Stimulated activated CD4-positive, alpha-beta T cell treated with anti-CD3 and anti-CD28 coated beads, Interleukin-12 subunit alpha, Interleukin-12 subunit beta, amount 100 ng/mL, for 48 hours (primary cell): Measurements from ENCODE around the gene SORCS2.

ENCODE experiments used
- DNase-seq, 3 donors: peaks; one replicate each; pipeline ENCODE4 v3.0.0-alpha.2; 2020; ENCODE audit warnings: low read depth in 2 of 3, low spot score in 1 of 3

The SORCS2 gene

DNA sequence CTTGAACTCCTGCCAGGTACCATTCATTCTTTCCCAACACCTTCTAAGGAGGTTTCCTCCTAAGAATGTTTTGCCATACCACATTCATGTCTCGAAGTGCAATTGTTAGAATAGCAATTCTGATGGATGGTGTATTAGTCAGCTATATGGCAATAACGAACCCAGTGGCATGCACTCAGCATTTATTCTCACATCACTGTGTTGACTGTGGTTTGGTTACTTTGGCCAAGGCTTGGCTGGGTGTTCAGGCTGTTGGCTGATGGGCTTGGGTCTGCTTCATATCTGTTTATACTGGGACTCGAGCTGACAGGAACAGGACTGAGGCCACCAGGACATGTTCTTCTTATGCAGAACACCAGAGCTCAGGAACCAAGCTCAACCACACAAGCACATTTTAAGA, 210.7 kb downstream of the SORCS2 start:
- DNase-seq = no peak

DNA sequence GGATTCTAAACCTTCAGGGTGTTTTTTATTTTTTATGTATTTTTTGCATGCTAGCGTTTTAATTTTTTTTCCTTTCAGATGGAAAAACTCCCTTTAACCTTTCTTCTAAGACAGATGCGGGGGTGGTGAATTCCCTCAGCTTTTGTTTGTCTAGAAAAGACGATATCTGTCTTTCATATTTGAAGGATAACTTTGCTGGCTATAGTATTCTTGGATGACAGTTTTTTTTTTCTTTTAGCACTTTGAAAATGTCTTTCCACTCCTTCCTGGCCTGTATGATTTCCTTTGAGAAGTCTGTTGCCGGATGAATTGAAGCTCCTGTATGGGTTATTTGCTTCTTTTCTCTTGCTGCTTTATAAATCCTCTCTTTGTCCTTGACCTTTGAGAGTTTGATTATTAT, 215.8 kb downstream of the SORCS2 start:
- DNase-seq = no peak

DNA sequence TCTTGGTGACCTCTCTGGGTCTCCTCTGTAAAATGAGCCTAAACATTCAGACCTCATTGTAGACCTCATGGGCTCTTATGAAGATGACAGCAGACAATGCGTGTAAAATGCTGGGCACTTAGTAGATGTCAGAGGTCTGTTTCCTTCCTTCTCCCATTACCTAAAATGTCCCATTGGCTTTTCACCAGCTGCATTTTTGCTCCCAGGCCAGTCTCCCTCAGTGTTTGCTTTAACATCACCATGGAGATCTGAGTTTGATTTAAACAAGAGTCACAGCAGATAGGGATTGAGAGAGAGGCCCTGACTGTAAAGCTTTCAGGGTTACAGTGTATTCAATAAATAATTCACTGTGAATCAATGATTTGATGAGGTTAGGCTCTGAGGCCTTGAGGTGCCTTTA, 218.1 kb downstream of the SORCS2 start:
- DNase-seq = no peak

DNA sequence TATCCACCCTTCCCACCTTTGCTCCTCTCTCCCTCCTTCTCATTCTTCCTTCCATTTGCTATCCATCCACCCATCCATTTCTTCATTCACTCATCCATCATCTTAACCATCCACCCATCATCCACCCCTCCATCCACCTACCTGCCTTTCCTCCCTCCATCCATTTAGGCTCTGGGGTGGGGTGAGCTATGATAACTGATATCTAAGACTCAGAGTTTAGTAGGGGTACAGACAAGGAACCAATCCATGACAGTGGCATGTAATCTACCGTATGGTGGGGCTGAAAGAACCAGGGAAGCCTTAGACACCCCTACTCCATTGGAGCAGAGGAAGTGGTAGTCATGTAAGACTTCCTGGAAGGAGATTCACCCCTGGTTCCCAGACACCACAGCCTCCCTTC, 219.2 kb downstream of the SORCS2 start:
- no peak for DNase-seq

DNA sequence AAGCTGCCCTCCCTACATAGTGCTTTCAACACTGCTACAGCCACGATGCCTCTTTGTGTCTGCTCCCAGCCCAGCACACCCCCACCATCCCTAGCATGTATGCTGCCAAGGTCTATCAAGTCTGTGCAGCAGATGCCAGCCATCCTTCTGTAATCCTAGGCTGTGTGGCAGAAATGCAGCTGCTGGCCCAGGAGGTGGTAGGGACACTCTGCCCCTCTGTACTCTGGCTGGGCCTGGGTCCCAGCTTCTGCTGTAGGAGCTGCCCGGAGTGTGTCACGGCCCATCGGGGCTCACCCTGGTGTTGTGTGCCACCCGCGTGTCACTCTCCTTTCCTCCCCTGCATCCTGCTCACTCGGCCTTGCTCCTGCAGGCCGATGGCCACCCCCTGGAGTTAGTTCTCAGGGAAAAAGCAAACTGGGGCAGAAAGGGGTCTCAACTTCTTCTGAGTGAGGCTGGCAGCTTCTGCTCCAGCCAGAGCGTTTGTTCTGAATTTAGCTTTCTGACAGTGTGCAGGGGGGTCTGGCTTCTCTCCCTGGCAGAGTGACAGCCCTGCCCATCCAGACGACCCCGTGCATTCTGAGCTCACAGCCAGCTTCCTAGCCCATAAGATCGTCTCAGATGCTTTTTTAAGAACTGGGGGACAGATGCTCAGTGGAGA, 219.7 kb downstream of the SORCS2 start:
- no peak for DNase-seq

DNA sequence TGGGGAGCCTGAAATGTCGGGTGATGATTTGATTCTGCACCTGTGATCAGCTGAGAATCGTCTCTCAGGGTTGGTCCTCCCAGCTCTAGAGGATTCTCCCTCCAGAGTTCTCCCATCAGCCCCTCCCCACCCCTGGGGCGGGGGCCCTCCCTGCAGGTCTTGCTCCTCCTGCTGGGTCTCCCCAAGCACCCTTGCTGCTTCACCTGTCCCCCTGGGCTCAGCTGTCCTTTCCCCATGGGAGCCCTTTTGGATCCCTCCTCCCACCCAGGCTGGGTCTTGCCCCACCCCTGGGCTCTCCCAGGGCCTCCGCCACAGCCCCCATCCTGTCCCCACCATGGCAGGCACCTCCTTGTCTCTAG, 220.2 kb downstream of the SORCS2 start:
- DNase-seq = no peak

DNA sequence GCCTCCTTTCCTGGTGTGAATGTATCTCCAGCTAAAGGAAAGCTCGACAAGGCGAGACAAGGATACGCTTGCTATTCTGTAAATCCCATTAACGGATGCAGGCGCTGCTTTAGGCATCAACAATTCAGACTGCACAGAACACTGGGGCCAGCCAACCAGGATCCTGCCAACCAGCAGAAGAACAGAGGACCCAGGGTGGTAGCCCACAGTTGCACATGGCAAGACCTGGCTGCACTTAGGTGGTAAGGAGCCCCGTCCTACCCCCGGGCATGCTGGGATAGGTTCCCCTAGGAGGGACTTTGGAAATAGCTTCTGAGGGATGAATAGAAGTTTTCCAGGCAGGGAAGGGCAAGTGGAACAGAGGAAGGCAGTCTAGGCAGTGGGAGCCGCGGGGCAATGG, 221.7 kb downstream of the SORCS2 start:
- DNase-seq = no peak

DNA sequence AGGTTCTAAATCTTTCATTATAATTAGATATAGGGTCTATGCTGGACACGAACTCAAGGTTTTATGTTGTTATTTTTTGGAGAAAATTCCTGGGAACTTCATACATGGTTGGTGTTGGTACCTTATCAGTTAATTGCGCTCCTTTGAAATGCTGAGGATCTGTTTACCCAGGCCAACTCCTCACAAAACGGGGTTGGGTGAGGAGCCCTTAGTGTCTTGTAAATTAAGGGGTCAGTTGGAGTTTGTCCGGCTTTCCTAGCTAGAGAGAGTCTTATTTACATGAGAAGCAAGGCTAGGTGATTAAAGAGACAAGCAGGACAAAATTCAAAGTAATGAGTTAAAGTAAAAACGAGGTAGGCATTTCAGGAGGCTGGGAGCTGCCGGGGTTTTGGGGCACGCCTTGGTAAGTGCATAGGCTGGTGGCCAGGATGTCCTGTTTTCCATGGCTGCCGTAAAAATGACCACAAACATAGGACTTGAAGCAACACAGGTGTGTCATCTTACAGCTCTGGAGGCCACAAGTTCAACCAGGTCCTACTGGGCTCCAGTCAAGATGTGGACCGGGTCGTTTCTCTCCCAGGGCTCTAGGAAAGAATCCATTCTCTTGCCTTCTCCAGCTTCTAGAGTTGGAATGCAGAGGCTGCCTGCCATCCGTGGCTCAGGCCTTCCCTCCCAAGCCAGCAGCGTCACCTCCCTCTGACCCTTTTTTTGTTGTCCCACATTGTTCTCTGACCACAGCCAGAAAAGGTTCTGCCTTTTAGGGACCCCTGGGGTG, 222.6 kb downstream of the SORCS2 start:
- no peak for DNase-seq

DNA sequence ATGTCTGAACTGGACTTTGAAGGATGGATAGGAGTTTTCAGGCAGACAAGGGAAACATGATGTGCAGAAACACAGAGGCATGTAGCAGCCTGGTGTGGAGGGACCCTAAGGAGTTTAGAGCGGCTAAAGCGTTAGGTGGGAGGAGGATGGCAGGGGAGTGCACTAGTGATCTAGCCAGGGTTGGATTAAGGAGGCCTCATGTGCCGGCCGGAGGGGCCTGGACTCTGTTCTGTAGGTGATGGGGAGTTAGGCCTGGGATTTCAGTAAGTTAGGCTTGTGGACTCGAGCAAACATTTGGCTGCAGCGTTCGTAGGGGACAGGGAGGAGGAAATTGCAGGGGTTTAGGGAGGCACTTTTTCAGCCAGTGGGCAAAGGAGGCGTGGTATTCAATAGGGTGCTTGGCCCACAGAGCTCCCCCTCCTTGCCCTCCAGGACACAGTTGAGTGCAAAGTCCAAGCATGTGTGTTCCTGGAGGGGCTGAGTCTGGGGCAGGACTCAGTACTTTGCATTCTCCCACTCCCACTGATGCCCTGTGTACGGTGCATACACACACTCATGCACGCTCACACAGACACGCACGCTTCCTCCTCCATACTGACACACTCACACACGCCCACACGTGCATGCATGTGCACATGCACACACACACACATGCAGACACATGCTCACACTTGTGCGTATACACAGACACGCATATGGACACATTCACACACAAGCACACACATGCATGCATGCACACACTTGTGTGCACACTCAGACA, 223.8 kb downstream of the SORCS2 start:
- no peak for DNase-seq

DNA sequence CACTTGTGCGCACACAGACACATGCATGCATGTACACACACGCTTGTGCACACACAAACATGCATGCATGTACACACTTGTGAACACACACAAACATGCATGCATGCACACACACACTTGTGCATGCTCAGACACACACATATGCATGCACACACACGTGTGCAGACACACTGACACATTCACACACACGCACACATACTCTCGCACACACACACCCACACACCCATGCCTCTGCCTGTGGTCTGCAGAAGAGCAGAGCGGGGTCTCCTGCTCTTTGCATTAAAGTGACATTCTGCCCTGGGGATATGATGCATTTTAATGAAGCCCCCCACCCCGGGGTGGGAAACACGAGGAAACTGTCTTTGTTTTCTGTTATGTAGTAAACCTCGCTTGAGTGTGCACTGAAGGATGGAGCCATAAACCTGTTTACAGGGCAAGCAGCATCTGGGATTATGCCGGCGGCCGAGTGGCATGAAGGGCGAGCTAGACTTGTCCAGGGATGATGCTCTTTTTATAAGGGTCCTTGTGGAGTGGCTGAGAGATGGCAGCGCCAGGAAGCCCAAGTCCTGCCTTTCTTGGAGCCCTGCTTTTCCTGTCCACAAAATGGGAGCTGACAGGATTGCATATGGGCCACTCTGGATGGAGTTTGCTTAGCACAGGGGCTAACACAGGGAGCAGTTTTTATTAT, 224.6 kb downstream of the SORCS2 start:
- no peak for DNase-seq

DNA sequence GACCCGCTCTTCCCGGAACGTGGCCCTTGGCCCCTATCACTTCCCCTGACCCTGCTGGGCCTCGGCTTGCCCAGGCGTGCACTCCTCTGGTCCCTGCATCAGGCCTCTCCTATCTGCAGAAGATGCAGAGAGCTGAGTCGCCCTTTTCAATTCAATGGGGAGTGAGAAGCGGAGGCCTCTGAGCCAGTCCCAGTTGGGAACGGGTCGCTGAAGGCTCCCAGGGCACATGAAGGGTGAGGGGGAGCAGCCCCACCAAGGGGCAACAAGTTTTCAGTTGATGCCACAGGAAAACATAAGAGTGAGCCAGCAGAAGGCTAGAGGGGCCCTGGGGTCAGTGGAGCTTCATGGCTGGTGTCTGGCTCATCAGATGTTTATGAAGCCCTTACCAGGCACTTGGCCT, 225.3 kb downstream of the SORCS2 start:
- no peak for DNase-seq

DNA sequence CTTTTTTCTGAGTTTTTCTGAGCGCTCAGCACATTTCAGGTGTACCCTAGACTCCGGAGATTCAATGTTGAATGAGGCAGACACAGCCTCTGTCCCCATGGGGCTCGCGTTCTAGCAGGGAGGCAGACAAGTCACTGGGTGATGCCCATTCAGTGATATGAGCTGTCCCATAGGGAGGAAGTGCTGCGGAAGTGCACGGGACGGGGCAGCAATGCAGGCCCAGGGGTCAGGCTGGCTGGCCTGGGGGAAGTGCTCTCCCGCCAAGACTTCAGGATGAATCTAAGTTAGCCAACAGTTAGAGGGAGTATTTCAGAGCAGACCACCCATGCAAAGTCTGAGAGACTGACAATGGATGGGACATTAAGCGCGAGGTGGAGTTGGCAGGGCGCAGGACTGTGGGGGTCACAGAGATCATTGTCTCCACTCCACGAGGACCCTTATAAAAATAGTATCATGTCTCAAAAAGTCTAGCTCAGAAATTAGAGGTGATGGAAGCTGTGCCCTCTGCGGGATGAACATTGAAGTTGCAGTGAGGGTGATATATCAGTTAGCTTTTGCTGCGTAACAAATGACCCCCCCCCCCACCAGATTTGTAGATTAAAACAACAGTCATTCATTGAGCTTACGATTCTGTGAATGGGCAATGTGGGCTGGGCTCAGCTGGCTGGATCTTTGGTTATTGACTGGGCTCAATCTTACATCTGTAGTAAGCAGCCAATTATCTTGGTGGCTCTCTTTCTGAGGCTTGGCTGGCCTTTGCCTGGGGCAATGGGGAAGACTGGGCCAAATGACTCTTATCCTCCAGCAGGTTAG, 226.0 kb downstream of the SORCS2 start:
- no peak for DNase-seq

DNA sequence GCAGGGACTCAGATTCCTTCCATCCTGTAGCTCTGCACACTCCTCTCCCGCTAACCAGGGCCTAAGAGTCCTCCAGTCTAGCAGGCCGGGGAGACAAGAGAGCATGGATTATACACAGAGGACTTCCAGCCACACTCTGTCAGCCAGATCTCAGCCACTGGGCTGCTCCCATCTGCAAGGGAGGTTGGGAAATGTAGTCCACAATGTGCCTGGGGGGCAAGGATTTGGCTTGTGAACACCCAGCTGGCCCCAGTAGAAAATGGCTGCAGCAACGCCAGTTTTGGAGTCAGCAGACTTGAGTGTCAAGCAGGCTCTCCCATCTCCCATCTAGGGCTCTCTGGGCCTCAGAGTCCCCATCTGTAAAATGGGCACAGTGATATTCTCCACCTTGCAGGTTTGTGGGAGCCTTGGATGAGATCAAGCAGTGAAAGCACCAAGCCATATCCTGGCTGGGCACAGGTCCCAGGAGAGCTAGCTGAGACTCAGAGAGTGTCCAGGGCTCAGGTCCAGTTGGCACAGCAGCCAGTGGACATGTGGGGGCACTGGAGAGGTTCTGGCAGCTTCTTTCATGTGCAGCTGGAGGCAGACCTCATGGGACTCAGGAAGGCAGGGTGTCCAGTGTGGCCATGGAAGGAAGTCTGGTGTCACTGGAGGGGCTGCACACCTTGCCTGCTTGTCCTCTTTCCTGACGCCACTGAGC, 227.8 kb downstream of the SORCS2 start:
- no peak for DNase-seq

DNA sequence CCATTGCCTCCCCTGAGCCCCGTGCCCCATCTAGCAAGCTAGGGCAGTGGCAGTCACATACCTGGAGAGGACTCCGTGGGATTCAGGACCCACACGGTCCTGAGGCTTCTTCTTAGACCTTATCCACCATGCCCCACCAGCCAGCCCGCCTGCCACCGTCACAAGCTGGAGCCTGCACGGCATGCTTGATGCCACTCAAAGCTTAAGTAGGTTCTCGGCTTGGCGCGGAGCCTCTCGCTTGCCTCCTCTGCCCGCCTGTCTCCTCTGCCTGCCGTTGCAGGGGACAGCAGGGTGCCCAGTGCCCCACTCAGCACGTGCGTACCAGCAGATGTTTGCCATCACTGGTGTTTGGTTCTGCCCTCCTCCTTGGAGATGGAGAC, 228.3 kb downstream of the SORCS2 start:
- DNase-seq = no peak

DNA sequence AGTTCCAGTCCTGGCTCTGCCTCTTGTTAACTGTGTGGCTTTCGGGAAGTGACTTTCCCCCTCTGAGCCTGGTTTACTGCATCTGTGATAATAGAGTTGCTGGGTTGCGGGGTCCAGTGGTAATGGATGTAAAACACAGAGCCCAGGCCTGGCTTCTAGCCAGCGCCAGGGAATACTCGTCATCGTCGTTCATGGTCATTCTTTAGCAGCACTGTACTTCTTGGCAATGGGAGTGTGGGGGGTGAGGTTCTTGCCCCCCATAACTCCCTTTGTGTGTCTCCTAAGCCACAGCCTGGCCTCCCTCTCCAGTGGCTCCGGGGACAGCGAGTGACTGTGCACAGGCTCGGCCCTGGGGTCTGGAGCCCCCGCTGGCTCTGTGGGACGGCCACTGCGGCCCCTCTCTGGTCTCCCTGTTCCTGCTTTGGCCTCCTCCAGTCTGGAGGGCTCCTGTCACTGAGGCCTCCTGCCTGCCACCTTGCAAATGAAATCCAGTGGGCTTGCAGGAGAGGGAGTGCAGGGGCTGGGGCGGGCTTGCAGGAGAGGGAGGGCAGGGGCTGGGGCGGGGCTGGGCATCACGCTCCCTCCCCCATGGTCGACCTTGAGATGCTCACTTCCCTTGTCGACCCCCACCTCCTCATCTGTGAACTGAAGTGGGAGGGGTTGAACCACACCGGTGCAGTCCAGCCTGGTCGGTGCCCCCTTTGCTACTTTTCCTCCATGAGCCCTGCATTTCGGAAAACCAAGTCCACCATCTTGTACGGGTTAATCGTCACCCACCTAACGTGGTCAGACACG, 229.2 kb downstream of the SORCS2 start:
- no peak for DNase-seq

DNA sequence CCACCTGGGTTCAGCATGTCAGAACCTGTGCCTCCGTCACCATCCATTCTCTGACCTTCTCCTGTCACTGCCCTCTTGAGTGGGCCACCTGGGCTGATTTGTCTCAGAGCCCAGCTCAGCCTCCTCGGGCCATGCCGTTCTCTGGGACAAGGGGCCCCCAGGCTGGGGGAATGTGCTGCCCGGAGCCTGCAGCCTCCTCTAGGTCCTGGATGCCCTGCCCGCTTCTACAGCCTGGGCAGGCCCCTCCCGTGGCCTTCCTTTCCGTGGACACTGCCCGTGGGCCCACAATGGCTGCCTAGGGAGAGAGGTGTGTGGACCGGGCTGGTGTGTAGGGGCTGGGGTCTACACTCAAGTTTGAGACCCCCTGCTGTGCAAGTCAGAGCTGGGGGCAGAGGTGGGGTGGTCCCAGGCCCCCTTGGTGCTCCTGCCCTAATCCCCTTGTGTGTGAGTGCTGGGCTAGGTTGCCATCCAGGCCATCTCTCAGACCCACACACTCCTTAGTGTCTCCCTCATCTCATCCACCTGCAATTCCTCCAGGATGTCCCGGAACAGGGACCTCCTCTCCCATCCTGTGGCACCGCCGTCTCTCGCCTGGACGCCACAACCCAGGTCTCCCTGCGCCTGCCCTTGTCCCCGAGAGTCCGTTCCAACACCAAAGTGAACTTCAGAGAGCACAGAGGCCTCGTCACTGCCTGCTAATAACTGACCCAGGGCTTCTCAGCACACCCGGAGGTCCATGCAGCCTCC, 230.0 kb downstream of the SORCS2 start:
- no peak for DNase-seq

DNA sequence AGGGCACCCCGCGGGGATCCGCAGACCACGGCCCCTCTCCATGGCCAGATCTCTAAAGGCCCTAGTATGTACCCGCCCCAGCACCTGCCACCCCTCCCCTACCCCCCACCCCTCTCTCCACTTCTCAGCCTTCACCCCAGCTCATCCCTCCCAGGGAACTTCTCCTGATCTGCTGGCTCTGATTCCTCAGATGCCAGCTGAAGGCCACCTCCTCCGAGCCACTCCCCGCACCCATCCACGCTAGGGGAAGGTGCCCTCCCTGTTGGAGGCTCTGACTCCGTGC, 230.5 kb downstream of the SORCS2 start:
- DNase-seq = no peak

DNA sequence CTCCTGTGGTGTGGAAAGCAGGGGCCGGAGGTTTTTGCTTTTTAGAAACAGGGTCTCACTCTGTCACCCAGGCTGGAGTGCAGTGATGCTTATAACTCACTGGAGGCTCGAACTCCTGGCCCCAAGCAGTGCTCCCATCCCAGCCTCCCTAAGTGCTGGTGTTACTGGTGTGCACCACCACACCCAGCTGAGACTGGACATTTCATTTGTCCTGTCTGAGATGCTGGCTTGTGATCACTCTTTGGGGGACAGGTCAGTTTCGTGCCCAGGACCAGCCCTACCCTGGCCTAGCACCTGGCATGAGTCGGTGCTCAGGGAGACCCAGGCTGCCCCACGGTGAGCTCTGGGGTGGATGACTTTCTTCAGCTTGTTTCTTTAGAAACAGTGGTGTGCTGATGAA, 231.1 kb downstream of the SORCS2 start:
- no peak for DNase-seq
